PC-9 (cell line): Measurements from ENCODE around the gene SEL1L2. TPM values are rescaled to one million over a fixed set of nuclear protein-coding genes. Genes with fewer than 3 reads are reported as not detected.

Source experiments
- BruUV-seq: library from RNA; stranded (reverse); fragments of 400-500 nt; replicated peaks from 2 replicates; lab custom pipeline; 2021; lab: Mats Ljungman, UMichigan
- CTCF ChIA-PET: fragments of 300-600 bp; sonication (Branson Sonifier 250); formaldehyde crosslinking; loops from one replicate; lab custom pipeline; 2022; ENCODE audit warnings: antibody characterized with exemption; lab: Charles Lee
- POLR2A ChIA-PET: fragments of 300-600 bp; sonication (Branson Sonifier 250); formaldehyde crosslinking; loops from one replicate; lab custom pipeline; 2022; ENCODE audit warnings: antibody characterized with exemption; ENCODE audit not compliant: unreplicated experiment; lab: Charles Lee
- DNase-seq, 2 experiments: peaks; one replicate each; pipeline versions ENCODE4 v3.0.0 to v3.0.0-alpha.2; 2015 to 2022; ENCODE audit warnings: mixed read lengths in 1 of 2
- H2AFZ ChIP-seq: fragments of 200-600 bp; sonication (generic); 2 replicates; pipeline ENCODE4 v1.8.1; 2017; ENCODE audit warnings: antibody characterized with exemption
- H3F3A ChIP-seq: fragments of 200-600 bp; sonication (generic); 2 replicates; pipeline ENCODE4 v1.8.1; 2017; ENCODE audit warnings: antibody characterized with exemption, mild to moderate bottlenecking, low read depth; ENCODE audit not compliant: insufficient read depth
- H3K27ac ChIP-seq: fragments of 200-600 bp; sonication (generic); 2 replicates; pipeline ENCODE4 v1.6.1; 2016; ENCODE audit warnings: mixed run types
- H3K27me3 ChIP-seq: fragments of 200-600 bp; sonication (generic); 2 replicates; pipeline ENCODE4 v1.6.1; 2016; ENCODE audit warnings: low read depth, mixed run types; ENCODE audit not compliant: insufficient read depth
- H3K36me3 ChIP-seq: fragments of 200-600 bp; sonication (generic); 2 replicates; pipeline ENCODE4 v1.6.1; 2016; ENCODE audit warnings: low read depth, mixed run types
- H3K4me1 ChIP-seq: fragments of 200-600 bp; sonication (generic); replicated peaks from 2 replicates; pipeline ENCODE4 v1.6.1; 2016; ENCODE audit warnings: mixed run types; ENCODE audit not compliant: insufficient read depth
- H3K4me2 ChIP-seq: fragments of 200-600 bp; sonication (generic); 2 replicates; pipeline ENCODE4 v1.6.1; 2017; ENCODE audit warnings: mixed run types
- H3K4me3 ChIP-seq: fragments of 200-600 bp; sonication (generic); 2 replicates; pipeline ENCODE4 v1.6.1; 2016; ENCODE audit warnings: mixed run types
- H3K79me2 ChIP-seq: fragments of 200-600 bp; sonication (generic); 2 replicates; pipeline ENCODE4 v1.6.1; 2017; ENCODE audit warnings: low read depth, mixed run types
- H3K9me2 ChIP-seq: fragments of 200-600 bp; sonication (generic); 2 replicates; pipeline ENCODE4 v1.8.1; 2017; ENCODE audit warnings: mild to moderate bottlenecking; ENCODE audit not compliant: insufficient read depth
- H3K9me3 ChIP-seq: fragments of 200-600 bp; sonication (generic); 2 replicates; pipeline ENCODE4 v1.8.1; 2016; ENCODE audit warnings: low read depth; ENCODE audit not compliant: insufficient read depth
- H4K20me1 ChIP-seq: fragments of 200-600 bp; sonication (generic); 2 replicates; pipeline ENCODE4 v1.8.1; 2017; ENCODE audit not compliant: insufficient read depth
- CTCF ChIP-seq: fragments of 200-600 bp; sonication (generic); conservative IDR thresholded peaks from 2 replicates; pipeline ENCODE4 v1.6.1; 2017; ENCODE audit warnings: mixed run types, antibody characterized with exemption, mild to moderate bottlenecking, moderate library complexity
- EZH2 ChIP-seq: fragments of 200-600 bp; sonication (generic); IDR thresholded peaks from 2 replicates; pipeline ENCODE4 v1.8.0; 2017; ENCODE audit warnings: antibody characterized with exemption, low read depth
- intact Hi-C: fragments of 100-400 bp; cut with micrococcal nuclease; formaldehyde crosslinking; loops from one replicate; pipeline ENCODE4 v1.10.0; 2022; ENCODE audit not compliant: unreplicated experiment
- total RNA-seq: library from RNA; stranded (reverse); gene quantifications from 2 replicates; pipeline ENCODE4 v1.2.3, GENCODE V29; 2021

Gene SEL1L2
- total RNA-seq, 1 experiment from 2014 or later, result not detected

- Histone ChIP-seq H3K4me3 (no peak overlapping the region), H3F3A (no peaks in the 10 kb centered on the region), H3K36me3 (no peaks in the 10 kb centered on the region), H3K9me2 (no peaks in the 10 kb centered on the region), H3K79me2 (no peaks in the 10 kb centered on the region), H2AFZ (no peak overlapping the region), H4K20me1 (no peaks in the 10 kb centered on the region), H3K27me3 (no peaks in the 10 kb centered on the region), H3K4me2 (no peak overlapping the region), H3K9me3 (no peaks in the 10 kb centered on the region), H3K27ac (no peak overlapping the region), H3K4me1 (0 out of 2 replicates have a peak, but pooled peaks cover 8% of the 10 kb centered on the region)
- no peak for TF ChIP-seq EZH2
- TF ChIP-seq CTCF, result no peak
- no TSS peak for BruUV-seq
- intact Hi-C loops, result no loop called here
- no peak for DNase-seq
- ChIA-PET CTCF (no interaction called here), POLR2A (interaction anchor here (0.6 kb wide), 1 partner anchor 138 kb away, joined by 5 read pairs; no protein-coding TSS in a partner anchor)
Measured at GRCh38 chr20:13922241-13922640, 68.2 kb downstream of the SEL1L2 start.

GRCh38 chr20:13915284-13915683 lies 75.1 kb downstream of the SEL1L2 start:
- TF ChIP-seq EZH2 (no peak), CTCF (no peak)
- CTCF ChIA-PET, result no interaction called here

GRCh38 chr20:13913572-13913971 lies 76.8 kb downstream of the SEL1L2 start:
- Histone ChIP-seq H3K4me3 (no peak overlapping the region), H3K36me3 (no peaks in the 10 kb centered on the region), H3K9me3 (no peaks in the 10 kb centered on the region), H3K4me1 (0 out of 2 replicates have a peak, but pooled peaks cover 5% of the 10 kb centered on the region), H3F3A (no peaks in the 10 kb centered on the region), H2AFZ (no peak overlapping the region), H3K9me2 (no peaks in the 10 kb centered on the region), H3K4me2 (no peak overlapping the region), H3K79me2 (no peaks in the 10 kb centered on the region), H3K27me3 (no peaks in the 10 kb centered on the region), H4K20me1 (no peaks in the 10 kb centered on the region), H3K27ac (no peak overlapping the region)
- DNase-seq, result no peak
- intact Hi-C loops, result no loop called here
- no peak for TF ChIP-seq EZH2
- no peak for TF ChIP-seq CTCF
- POLR2A ChIA-PET, result no interaction called here
- no TSS peak for BruUV-seq
- CTCF ChIA-PET, result no interaction called here

More at GRCh38 chr20:13915284-13915683, 75.1 kb downstream of the SEL1L2 start:
- no peak overlapping the region for H2AFZ ChIP-seq
- no peaks in the 10 kb centered on the region for H3K27me3 ChIP-seq
- BruUV-seq, result no TSS peak
- no peak overlapping the region for H3K4me3 ChIP-seq
- no peaks in the 10 kb centered on the region for H3K36me3 ChIP-seq
- H3K4me1 ChIP-seq, result 0 out of 2 replicates have a peak, but pooled peaks cover 5% of the 10 kb centered on the region
- no peaks in the 10 kb centered on the region for H3K9me3 ChIP-seq
- intact Hi-C loops, result no loop called here
- H4K20me1 ChIP-seq, result no peaks in the 10 kb centered on the region
- no peak overlapping the region for H3K4me2 ChIP-seq
- no peak for DNase-seq
- H3K79me2 ChIP-seq, result no peaks in the 10 kb centered on the region
- no peaks in the 10 kb centered on the region for H3K9me2 ChIP-seq
- POLR2A ChIA-PET, result no interaction called here
- no peak overlapping the region for H3K27ac ChIP-seq
- H3F3A ChIP-seq, result no peaks in the 10 kb centered on the region
